Prostate gland (tissue), 2 donors: ENCODE data around the gene MTFR2. TPM values are rescaled to one million over a fixed set of nuclear protein-coding genes. Genes with fewer than 3 reads are reported as not detected.

Source experiments
- DNase-seq: peaks from one replicate; pipeline ENCODE4 v3.0.0-alpha.2; 2019; ENCODE audit warnings: low spot score
- H3K27ac ChIP-seq, 2 donors: fragments of 200-600 bp; sonication (generic); 2 replicates each; pipeline ENCODE4 v1.5.1; 2017 to 2019
- H3K27me3 ChIP-seq: fragments of 200-600 bp; sonication (generic); replicated peaks from 2 replicates; pipeline ENCODE4 v1.5.1; 2019; ENCODE audit not compliant: insufficient read depth
- H3K36me3 ChIP-seq, 2 donors: fragments of 200-600 bp; sonication (generic); 1 replicate in 1 of 2; 2 replicates in 1 of 2; pipeline versions ENCODE4 v1.5.1 to v1.8.1; 2017 to 2019
- H3K4me1 ChIP-seq: fragments of 200-600 bp; sonication (generic); replicated peaks from 2 replicates; pipeline ENCODE4 v1.5.1; 2019
- H3K4me3 ChIP-seq, 2 donors: fragments of 200-600 bp; sonication (generic); 2 replicates each; pipeline ENCODE4 v1.5.1; 2017 to 2019
- H3K9me3 ChIP-seq: fragments of 200-600 bp; sonication (generic); 2 replicates; pipeline ENCODE4 v1.5.1; 2017
- POLR2A ChIP-seq: fragments of 450-650 bp; IDR thresholded peaks from one replicate; pipeline ENCODE4 v1.6.1; 2016; ENCODE audit warnings: antibody characterized with exemption, mild to moderate bottlenecking
- POLR2AphosphoS5 ChIP-seq: sonication (generic); formaldehyde crosslinking; IDR thresholded peaks from one replicate; pipeline ENCODE4 v1.6.1; 2017; ENCODE audit warnings: antibody characterized with exemption
- WGBS: methylation state at CpG from one replicate; pipeline ENCODE4 v1.1.5; 2018; 5-methylcytosine and 5-hydroxymethylcytosine counted together
- intact Hi-C: fragments of 100-400 bp; cut with DNase I; formaldehyde crosslinking; loops from one replicate; pipeline ENCODE4 v1.14.2; 2022
- total RNA-seq, 2 donors: library from RNA; depleted of rRNA; stranded (reverse); fragments of >200 nt; gene quantifications; one replicate each; pipeline ENCODE4 v1.1.0, GENCODE V29; 2016
- TF ChIP-seq, protein P1 (sequence below), 4 experiments: fragments of 200-600 bp in 2 of 4; fragments of 450-650 bp in 2 of 4; sonication (generic) in 2 of 4; IDR thresholded peaks; 1 replicate in 3 of 4; 2 replicates in 1 of 4; pipeline ENCODE4 v1.5.1; 2016 to 2019; ENCODE audit warnings: antibody characterized with exemption in 4 of 4, mild to moderate bottlenecking in 2 of 4, moderate library complexity in 2 of 4

Gene MTFR2
- total RNA-seq, result 1 to 10 TPM; 1.1 to 2.9 TPM

DNA sequence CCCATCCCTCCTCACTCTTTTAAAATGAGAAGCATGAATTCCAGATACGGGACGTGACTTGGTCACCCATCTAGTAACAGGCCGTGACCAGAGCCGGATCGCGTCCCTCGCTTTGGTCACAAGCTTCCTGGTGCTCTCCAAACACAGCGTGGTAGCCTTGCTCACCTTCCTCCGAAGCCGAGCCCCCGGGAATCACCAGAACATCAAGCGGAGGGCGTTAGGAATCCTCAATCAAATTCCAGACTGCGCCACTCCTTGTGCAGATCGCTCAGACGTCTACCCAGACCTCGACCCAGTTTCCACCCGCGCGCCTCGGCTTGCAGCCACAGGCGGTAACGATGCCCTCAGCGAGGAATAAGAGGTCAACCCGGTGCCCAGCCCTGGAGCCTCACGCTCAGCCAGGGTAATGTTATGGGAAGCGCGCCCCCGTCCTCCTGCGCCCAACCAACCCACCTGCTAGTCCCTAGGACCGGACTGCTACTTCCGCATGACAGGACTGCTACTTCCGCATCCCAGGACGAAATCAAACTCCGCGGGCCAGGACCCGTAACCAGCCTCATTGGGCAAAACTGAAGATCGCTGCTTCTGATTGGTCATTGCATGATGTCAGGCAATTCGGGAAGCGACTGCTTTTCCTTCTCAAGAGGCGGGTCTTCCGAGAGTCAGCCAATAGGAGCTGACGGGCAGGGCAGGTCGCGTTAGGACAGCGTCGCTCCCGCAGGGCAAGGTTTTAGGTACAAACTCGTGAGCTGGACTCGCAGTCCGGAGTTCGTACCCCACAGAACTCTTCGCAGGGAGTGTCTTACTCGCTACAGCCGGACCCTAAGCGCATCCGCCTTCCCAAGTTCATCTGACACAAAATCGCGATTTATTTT is at the start of gene MTFR2:
MTFR2 (minus strand) TSS at position 501 of the 875 bp plus-strand sequence. CDS start 1,212 bp downstream, outside the sequence.
- TF ChIP-seq, protein P1, sequence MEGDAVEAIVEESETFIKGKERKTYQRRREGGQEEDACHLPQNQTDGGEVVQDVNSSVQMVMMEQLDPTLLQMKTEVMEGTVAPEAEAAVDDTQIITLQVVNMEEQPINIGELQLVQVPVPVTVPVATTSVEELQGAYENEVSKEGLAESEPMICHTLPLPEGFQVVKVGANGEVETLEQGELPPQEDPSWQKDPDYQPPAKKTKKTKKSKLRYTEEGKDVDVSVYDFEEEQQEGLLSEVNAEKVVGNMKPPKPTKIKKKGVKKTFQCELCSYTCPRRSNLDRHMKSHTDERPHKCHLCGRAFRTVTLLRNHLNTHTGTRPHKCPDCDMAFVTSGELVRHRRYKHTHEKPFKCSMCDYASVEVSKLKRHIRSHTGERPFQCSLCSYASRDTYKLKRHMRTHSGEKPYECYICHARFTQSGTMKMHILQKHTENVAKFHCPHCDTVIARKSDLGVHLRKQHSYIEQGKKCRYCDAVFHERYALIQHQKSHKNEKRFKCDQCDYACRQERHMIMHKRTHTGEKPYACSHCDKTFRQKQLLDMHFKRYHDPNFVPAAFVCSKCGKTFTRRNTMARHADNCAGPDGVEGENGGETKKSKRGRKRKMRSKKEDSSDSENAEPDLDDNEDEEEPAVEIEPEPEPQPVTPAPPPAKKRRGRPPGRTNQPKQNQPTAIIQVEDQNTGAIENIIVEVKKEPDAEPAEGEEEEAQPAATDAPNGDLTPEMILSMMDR (IDR thresholded peaks at IDR 0.05), result no peak
- TF ChIP-seq POLR2A (peak; percentile 30), POLR2AphosphoS5 (peak; percentile 97)
- H3K4me1 ChIP-seq, result no peaks in the 10 kb centered on the region
- peak within 1 kb of the TSS; percentile 39 to 43 for H3K4me3 ChIP-seq
- WGBS, result 2% methylated on average over 59 of the region's 59 CpGs
- intact Hi-C loops, result loop anchor here (5.0 to 10.0 kb wide), 2 partner anchors 37 to 65 kb away; partner anchors contain the start of gene BCLAF1
- H3K36me3 ChIP-seq, result no peaks in the 10 kb centered on the region
- no peaks in the 10 kb centered on the region for H3K27me3 ChIP-seq
- H3K9me3 ChIP-seq, result no peaks in the 10 kb centered on the region
- peak; percentile 97 for DNase-seq
- peak within 1 kb of the TSS; percentile 31 to 36 for H3K27ac ChIP-seq

DNA sequence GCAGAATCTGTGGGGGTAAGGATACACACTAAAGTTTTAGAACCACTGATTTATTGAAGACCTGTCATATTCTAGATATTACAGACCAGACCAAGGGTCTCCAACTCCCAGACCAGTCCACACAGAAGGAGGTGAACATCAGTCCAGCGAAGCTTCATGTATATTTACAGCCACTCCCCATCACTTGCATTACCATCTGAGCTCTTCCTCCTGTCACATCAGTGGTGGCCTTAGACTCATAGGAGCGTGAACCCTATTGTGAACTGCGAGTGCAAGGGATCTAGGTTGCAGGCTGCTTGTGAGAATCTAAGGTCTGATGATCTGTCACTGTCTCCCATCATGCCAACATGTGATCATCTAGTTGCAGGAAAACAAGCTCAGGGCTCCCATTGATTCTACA is 44.5 kb upstream of the MTFR2 start:
- no peak overlapping the region for H3K4me3 ChIP-seq
- WGBS, result 93% methylated on average over 3 of the region's 3 CpGs
- H3K36me3 ChIP-seq, result no peaks in the 10 kb centered on the region

DNA sequence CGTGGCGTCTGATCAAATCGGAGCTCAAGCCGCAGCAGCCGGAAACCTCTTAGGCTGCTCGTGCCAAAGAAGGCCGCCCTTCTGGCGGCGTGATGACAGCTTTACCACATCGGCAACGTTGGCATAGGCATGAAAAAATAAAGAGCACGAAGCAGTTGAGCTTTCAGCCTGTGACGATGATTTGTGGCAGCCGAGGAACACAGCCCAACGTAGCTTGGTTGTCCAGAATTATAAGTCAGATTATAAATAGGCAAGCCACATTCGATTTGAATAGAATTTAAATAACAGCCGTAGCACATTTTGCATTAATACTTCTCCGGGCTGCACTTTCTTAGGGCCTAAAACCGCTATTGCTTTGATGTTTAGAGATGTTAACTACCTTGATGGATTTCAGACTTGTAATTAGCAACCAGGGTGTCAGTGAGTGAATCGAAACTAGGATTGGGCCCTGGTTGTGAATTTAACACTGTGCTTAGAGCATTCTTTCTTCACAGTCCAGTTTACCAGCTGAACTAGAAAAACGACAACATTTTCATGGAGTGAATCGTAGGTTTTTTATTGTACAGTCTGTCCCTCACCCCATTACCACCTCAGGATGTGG is 40.4 kb upstream of the MTFR2 start:
- H3K9me3 ChIP-seq, result no peaks in the 10 kb centered on the region
- intact Hi-C loops, result no loop called here
- TF ChIP-seq POLR2A (no peak), POLR2AphosphoS5 (no peak)
- TF ChIP-seq, protein P1 (IDR thresholded peaks at IDR 0.05), result no peak
- no peaks in the 10 kb centered on the region for H3K27me3 ChIP-seq
- H3K27ac ChIP-seq, result peak overlapping the region; percentile 99
- peaks cover 10% of the 10 kb centered on the region for H3K4me1 ChIP-seq
- WGBS, result under 1% methylated on average over 22 of the region's 22 CpGs
- H3K4me3 ChIP-seq, result peak overlapping the region; percentile 87 to 90
- peak; percentile 68 for DNase-seq
- H3K36me3 ChIP-seq, result no peaks in the 10 kb centered on the region

More for the DNA sequence above, 44.5 kb upstream of the MTFR2 start:
- TF ChIP-seq, protein P1 (IDR thresholded peaks at IDR 0.05), result no peak
- no peak for TF ChIP-seq POLR2AphosphoS5
- no peak for TF ChIP-seq POLR2A
- DNase-seq, result no peak
- intact Hi-C loops, result no loop called here
- no peak overlapping the region for H3K27ac ChIP-seq
- H3K27me3 ChIP-seq, result no peaks in the 10 kb centered on the region
- no peaks in the 10 kb centered on the region for H3K9me3 ChIP-seq
- H3K4me1 ChIP-seq, result peaks cover 3% of the 10 kb centered on the region

DNA sequence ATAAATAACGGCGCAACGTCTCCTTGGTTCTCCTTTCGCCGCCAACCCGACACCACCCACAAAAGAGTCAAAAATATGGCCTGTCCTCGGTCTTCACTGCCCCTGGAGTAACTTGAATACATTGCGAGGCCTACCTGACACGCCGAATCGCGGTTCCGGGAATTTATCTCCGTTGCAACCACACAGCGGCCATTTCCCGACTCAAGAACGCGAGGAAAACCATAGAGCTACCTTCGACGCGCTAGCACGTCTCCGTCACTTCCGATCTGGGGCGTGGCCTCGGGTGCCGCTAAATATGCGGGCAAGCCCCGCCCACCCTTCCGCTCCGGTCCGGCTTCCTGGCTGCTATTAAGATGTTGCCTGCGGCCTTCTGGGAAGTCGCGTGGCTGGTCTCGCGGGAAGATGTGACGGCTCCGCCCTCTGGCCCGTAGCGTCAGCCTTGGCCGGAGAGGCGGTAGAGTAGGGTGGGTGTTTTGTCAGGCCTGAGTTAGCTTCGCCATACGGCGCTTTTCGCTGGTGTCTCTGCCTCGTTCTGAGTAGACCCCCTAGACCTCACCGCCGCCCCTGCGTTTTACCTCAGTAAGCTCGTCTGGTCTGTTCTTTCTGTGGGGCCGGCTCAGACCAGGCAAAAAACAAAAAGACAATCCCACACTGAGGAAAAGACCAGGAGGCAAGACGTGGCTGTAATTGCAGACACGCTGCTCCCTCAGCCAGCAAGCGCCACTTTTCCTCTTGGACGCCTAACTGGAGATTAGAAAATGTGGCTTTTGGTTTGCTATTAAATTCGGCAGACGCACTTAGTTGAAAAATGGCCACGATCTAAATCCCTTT is 39.7 kb upstream of the MTFR2 start, which contains the start of gene BCLAF1:
BCLAF1 (minus strand) TSS at position 268 of the 831 bp plus-strand sequence. CDS start 9,980 bp downstream, outside the sequence.
- intact Hi-C loops, result loop anchor here (1.0 to 5.0 kb wide), 2 partner anchors 37 to 791 kb away; partner anchors contain the start of gene MTFR2
- peak; percentile 100 for DNase-seq
- Histone ChIP-seq H3K4me3 (peak within 1 kb of the TSS; percentile 87 to 90), H3K9me3 (no peaks in the 10 kb centered on the region), H3K36me3 (no peaks in the 10 kb centered on the region), H3K27me3 (no peaks in the 10 kb centered on the region), H3K27ac (peak within 1 kb of the TSS; percentile 99), H3K4me1 (peaks cover 10% of the 10 kb centered on the region)
- WGBS, result under 1% methylated on average over 59 of the region's 60 CpGs
- TF ChIP-seq POLR2AphosphoS5, result peak; percentile 100
- TF ChIP-seq, protein P1 (IDR thresholded peaks at IDR 0.05), result peak in 2 of 4 experiments; percentile 26 to 33
- TF ChIP-seq POLR2A, result peak; percentile 97
